ENCODE data around the gene TXNRD2.

Gene TXNRD2

DNA sequence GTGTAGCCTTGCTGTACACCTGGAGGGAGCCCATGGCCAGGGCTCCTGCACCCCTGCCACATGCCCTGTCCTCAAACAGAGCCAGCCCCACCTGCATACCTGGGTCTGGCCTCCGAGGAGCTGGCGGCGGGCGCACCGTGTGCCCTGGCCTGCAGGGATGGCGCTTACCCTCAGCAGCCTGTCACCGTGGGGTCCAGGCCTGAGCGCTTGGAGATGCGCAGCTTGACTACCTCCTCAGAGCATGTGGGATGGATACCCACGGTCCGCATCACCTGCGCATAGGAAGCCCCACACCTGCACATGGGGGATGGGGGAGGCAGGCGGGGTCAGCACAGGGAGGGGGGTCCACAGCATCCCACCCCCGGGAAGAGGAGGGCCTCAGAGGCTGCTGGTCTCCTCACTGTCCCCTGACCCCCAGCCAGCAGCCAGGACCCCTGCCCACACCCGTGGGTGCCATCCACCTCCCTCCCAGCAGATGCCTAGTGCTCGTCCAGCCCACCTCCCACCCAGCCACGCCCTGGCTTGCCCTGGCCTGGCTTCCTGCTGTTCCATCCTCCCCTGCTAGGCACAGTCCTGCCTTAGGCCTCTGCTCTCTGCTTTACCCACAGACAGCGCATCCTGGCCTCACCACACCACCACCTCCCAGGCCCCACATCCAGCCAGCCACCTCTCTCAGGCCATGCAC, 64.5 kb downstream of the TXNRD2 start:
- DNase-seq (ENCODE audit: low spot score), result no peak
- Mint-ChIP-seq H3K27me3 (ENCODE audit: low read depth) (no peaks in the 10 kb centered on the region), H3K27ac (no peak overlapping the region), H3K9me3 (no peaks in the 10 kb centered on the region), H3K36me3 (ENCODE audit: low read depth) (no peaks in the 10 kb centered on the region), H3K4me1 (ENCODE audit: low read depth) (peaks cover 3% of the 10 kb centered on the region), H3K4me3 (no peak overlapping the region)

DNA sequence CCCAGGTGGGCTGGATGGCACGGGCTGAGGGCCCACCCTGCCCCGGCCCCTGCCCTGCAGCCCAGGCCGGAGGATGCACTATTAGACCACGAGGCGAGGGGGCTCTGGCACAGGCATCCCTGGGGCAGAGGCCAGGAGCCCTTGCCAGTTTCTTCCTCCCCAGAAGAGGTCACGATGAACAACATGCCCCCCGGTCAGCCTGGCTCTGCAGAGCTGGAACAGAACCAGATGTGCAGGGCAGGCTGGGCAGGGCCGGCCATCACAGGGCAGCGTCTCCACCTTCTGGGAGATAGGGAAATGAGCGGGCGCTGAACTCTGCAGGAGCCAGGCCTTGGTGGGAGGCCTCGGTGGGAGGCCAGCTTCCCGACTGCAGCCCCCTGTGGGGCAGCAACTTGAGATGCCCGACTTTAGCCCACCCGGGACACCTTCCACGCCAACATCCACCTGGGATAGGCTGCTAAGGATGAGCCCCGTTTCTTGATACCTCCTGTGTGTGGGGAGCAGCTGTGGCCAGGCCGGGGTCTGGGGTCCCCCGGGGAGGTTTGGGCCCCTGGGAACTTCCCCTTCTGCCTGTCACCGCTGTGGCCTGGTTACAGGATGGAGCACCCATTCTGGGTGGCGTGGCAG, 65.2 kb downstream of the TXNRD2 start:
- Mint-ChIP-seq H3K27me3 (ENCODE audit: low read depth) (no peaks in the 10 kb centered on the region), H3K4me3 (no peak overlapping the region), H3K27ac (no peak overlapping the region), H3K9me3 (no peaks in the 10 kb centered on the region), H3K4me1 (ENCODE audit: low read depth) (peaks cover 3% of the 10 kb centered on the region), H3K36me3 (ENCODE audit: low read depth) (no peaks in the 10 kb centered on the region)
- no peak for DNase-seq (ENCODE audit: low spot score)

DNA sequence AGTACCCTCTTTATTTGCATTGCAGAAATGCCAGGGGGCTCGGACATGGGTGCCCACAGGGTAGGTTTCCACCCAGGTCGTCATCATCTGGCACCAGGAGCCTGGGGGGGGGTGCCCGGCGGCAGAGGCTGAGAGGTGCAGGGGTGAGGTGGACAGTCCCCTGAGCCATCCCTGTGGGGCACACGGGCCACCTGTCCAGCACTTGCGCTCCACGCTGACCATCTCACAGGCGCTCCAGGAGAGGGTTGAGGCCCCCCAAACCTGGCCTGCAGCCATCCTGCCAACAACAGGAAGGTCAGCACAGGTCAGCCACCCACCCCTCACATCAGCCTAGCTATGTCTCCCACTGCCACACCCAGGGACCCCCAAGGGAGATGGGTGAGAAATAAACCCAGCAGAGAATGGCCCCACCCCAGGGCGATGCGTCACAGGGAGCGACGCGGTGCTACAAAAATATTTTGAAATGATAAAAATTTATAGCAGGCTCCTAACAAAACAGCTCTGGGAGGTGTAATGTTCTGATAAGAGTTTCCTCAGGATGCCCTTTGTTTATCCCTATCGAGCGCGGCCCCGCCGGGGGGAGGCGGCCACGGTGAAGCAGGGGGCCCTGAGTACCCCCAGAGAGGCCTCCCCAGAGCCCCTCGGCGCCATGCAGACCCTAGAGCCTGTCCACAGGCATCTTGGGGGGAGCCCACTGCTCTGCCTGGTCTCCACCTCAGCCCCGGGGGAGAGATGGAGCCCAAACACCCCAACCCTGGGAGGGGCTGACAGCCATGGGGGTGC, 65.9 kb downstream of the TXNRD2 start:
- DNase-seq (ENCODE audit: low spot score), result no peak
- Mint-ChIP-seq H3K36me3 (ENCODE audit: low read depth) (no peaks in the 10 kb centered on the region), H3K4me3 (no peak overlapping the region), H3K9me3 (no peaks in the 10 kb centered on the region), H3K27me3 (ENCODE audit: low read depth) (no peaks in the 10 kb centered on the region), H3K27ac (no peak overlapping the region), H3K4me1 (ENCODE audit: low read depth) (peaks cover 3% of the 10 kb centered on the region)

DNA sequence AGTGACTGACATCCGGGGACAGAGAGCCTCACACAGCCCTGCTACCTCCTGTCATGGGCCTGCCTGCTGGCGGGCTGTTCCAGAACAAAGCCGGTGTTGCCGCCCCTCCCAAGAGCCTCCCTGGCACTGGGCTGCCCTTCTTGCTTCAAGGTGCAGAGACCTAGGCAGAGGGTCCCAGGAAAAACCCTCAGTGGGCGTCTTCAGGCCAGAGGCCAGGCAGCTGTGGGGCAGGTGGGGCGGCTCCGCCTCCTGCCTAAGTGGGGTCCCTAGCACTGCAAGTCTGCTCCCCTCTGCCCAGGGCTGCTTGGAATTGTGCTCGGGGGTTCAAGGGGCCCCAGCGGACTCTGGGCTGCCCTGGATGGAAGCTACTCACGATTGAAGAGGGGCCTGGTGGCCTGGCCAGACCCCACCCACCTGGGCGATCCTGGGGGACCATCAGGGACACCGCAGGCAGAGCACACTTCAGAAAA, 66.5 kb downstream of the TXNRD2 start:
- peaks cover 3% of the 10 kb centered on the region for H3K4me1 Mint-ChIP-seq (ENCODE audit: low read depth)
- no peaks in the 10 kb centered on the region for H3K9me3 Mint-ChIP-seq
- no peak overlapping the region for H3K4me3 Mint-ChIP-seq
- no peak overlapping the region for H3K27ac Mint-ChIP-seq
- DNase-seq (ENCODE audit: low spot score), result no peak
- no peaks in the 10 kb centered on the region for H3K36me3 Mint-ChIP-seq (ENCODE audit: low read depth)
- H3K27me3 Mint-ChIP-seq (ENCODE audit: low read depth), result no peaks in the 10 kb centered on the region

DNA sequence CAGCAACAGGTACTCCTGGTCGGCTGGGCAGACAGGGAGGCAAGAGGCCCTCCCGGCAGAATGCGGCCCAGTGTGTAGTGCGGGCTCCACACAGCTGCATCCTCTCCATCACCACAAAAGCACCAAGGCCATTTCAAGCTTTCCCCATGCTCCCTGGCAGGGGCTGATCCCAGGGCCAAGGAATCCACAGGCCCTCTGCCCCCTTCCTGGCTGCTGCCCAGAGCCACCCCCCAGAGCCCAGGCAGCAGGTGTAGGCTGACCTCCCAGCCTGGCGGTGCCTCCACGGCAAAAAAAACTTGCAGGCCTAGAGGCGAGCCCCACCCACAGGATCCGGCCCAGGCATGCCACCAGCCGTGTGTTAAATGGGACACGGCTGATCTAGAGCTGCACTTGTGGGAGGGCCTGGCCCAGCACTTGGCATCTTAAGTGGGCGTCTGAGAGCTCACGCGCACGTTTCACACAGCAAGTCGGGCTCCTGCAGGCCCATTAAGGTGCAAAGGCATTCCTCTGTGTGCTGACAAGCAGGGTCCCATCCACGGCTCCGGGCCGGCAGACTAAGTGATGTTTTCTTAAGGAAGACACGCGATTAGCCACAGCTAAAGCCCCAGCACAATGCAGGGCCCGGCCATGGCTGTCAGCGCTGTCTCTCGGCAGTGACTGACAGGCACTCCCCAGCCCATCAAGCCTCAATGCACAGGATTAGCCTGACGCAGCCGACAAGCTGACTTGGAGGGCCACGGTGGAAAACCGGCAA, 67.1 kb downstream of the TXNRD2 start:
- Mint-ChIP-seq H3K9me3 (no peaks in the 10 kb centered on the region), H3K27ac (no peak overlapping the region), H3K4me3 (no peak overlapping the region), H3K27me3 (ENCODE audit: low read depth) (no peaks in the 10 kb centered on the region), H3K36me3 (ENCODE audit: low read depth) (no peaks in the 10 kb centered on the region), H3K4me1 (ENCODE audit: low read depth) (peaks cover 3% of the 10 kb centered on the region)
- DNase-seq (ENCODE audit: low spot score), result no peak

DNA sequence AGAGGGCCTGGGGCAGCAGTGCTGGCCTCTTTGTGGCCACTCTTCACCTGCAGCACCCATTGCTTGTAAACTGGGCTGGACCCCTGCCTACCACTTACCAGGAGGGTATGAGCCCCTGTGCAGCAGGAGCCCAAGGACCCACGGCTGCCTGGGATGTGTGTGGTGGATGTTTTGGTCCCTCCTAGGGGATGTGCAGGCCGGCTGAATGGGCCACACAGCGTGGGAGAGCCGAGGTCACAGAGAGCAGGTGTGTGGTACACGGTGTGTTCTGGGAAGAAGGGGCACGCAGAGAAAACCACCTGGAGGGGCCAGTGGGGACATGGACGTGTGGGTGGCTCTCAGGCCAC, 67.7 kb downstream of the TXNRD2 start:
- no peaks in the 10 kb centered on the region for H3K9me3 Mint-ChIP-seq
- no peak for DNase-seq (ENCODE audit: low spot score)
- H3K4me3 Mint-ChIP-seq, result no peak overlapping the region
- H3K27ac Mint-ChIP-seq, result no peak overlapping the region
- H3K36me3 Mint-ChIP-seq (ENCODE audit: low read depth), result no peaks in the 10 kb centered on the region
- H3K4me1 Mint-ChIP-seq (ENCODE audit: low read depth), result peaks cover 3% of the 10 kb centered on the region
- H3K27me3 Mint-ChIP-seq (ENCODE audit: low read depth), result no peaks in the 10 kb centered on the region

DNA sequence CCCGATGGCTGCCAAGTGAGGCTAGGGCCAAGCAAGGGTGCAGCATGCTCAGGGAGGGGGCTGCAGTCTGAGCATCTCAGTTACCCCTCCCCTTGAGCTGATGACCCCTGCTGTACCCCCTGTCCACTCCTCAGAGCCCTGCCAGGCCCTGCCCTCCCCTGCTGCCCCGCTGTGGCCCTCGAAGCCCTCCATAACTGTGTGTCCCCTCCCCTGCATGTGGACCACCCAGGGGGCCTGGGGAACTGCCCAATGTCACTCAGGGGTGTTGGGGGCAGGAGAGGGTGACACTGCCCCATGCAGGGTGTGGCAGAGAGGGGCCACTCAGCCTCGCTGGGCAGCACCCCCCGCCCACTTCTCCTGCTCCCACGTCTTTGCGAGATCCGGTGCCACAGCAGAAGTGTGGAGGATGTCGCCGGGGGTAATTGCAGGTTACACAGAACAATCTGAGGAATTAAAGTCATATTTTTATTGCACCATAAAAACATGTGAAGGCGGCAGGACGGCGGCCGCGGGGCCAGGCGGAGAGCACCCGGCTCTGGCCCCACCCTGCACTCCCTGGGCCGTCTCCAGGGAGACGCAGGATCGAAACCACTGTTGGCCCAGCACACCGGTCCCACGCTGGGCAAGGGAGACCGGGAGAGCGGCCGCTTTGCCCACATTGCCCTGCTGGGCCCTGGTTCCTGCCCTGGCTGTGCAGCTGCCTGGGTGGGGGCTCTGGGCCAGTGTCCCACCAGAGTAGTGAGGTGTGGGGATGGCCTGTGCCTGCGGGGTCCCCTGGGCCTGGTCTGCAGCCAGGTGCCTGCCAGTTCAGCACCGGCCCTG, 68.3 kb downstream of the TXNRD2 start:
- no peak for DNase-seq (ENCODE audit: low spot score)
- no peaks in the 10 kb centered on the region for H3K9me3 Mint-ChIP-seq
- H3K27ac Mint-ChIP-seq, result no peak overlapping the region
- H3K27me3 Mint-ChIP-seq (ENCODE audit: low read depth), result no peaks in the 10 kb centered on the region
- H3K4me1 Mint-ChIP-seq (ENCODE audit: low read depth), result peaks cover 3% of the 10 kb centered on the region
- no peaks in the 10 kb centered on the region for H3K36me3 Mint-ChIP-seq (ENCODE audit: low read depth)
- no peak overlapping the region for H3K4me3 Mint-ChIP-seq

DNA sequence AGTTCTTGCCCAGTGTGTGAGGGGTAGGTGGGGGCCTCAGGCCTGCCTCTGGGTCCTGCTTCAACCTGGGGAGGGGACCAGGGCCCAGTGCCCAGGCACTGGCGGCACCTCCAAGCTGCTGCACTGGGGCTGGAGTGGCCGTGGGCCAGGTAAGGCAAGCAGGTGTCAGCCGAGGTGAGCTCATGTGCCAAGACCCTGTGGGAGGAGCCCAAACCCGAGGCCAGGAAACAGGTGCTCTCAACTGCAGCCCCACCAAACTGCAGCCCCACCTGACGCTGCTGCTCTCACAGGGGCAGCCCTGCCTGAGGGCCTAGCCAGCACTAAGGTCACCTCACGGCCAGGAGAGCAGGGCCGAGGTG, 68.9 kb downstream of the TXNRD2 start:
- H3K27ac Mint-ChIP-seq, result no peak overlapping the region
- peaks cover 3% of the 10 kb centered on the region for H3K4me1 Mint-ChIP-seq (ENCODE audit: low read depth)
- H3K36me3 Mint-ChIP-seq (ENCODE audit: low read depth), result no peaks in the 10 kb centered on the region
- H3K27me3 Mint-ChIP-seq (ENCODE audit: low read depth), result no peaks in the 10 kb centered on the region
- H3K4me3 Mint-ChIP-seq, result no peak overlapping the region
- no peaks in the 10 kb centered on the region for H3K9me3 Mint-ChIP-seq
- DNase-seq (ENCODE audit: low spot score), result no peak

DNA sequence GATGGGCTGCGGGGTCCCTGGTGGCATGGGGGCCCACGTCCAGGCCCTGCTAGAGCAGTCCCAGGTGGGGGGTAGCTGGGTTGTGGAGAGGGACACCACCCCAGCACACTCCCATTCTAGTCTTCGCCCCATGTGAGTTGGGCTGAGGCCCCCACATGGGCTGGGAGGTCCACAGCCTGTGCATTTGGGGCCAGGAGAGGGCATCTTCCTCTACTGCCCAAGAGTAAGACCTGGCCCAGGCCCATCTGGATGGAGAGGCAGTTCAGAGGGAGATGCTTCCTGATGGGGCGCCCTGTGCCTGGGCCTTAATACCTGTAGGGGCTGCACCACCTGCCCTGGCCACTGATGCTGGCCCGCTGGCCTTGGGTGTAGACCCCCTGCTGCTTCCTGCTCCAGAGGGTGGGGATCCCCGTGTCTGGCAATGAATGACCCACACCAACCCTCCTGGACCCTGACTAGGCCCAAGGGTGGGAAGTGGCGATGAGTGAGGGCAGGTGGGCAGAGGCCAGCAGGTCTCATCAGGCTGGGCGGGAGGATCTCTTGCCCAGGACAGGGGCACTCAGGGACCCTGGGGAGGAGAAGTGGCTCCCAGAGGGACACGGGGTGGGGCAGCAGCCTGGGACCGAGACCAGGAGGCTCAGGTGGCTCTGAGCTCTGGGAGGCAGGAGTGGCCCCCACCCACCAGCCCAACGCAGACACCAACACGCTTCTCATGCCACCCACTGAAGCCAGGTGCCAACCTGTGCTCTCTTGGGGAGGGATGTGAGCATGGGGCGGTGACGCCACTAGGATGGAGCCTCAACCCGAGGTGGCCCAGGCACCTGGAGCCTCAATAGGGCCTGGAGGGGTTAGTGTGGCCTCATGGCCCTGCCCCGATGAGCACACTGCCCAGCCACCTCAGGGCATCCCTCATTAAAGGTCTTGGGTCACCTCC, 69.5 kb downstream of the TXNRD2 start:
- no peak for DNase-seq (ENCODE audit: low spot score)
- no peak overlapping the region for H3K27ac Mint-ChIP-seq
- H3K9me3 Mint-ChIP-seq, result no peaks in the 10 kb centered on the region

DNA sequence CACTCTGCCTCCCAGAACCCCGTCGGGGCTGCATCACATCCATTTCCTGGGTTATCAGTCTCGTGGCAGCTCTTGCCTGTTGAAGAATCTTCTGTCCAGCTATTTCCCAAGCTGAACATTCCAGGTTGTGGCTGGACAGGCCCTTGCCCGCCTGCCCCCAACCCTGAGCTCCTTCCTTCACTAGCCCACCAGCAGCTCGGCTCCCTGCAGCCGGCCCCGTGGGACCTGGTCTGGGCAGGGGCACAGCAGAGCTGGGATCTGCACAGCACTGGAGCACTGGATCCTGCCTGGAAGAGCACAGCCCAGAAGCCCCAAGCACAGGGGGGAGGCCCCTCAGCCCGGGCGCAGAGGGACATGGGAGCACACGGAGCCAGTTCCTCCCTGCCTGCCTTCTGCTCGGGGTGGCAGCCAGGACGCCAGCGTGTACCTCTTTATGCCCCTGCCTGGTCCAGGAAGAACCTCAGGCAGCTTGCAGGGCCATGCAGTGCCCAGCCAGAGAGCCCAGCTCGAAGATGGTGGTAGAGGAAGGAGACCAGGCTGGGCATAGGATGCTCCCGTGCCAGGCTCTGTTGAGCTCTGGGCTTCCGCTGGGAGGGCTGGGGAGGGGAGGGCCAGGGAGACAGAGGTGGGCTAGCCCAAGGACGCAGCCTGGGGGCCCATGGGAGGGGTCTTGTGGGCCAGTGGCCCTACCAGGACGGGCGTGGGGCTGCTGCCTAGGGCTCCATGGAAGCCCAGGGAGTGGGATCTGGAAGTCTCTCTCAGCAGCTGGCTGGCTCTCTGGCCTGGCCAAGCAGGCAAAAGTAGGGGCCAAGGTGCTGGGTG, 70.4 kb downstream of the TXNRD2 start:
- Mint-ChIP-seq H3K36me3 (ENCODE audit: low read depth) (no peaks in the 10 kb centered on the region), H3K27ac (no peak overlapping the region), H3K4me3 (no peak overlapping the region), H3K27me3 (ENCODE audit: low read depth) (no peaks in the 10 kb centered on the region), H3K4me1 (ENCODE audit: low read depth) (peaks cover 3% of the 10 kb centered on the region), H3K9me3 (no peaks in the 10 kb centered on the region)
- DNase-seq (ENCODE audit: low spot score), result no peak

More for the DNA sequence above, 69.5 kb downstream of the TXNRD2 start:
- no peaks in the 10 kb centered on the region for H3K36me3 Mint-ChIP-seq (ENCODE audit: low read depth)
- H3K4me3 Mint-ChIP-seq, result no peak overlapping the region
- H3K4me1 Mint-ChIP-seq (ENCODE audit: low read depth), result peaks cover 3% of the 10 kb centered on the region
- H3K27me3 Mint-ChIP-seq (ENCODE audit: low read depth), result no peaks in the 10 kb centered on the region

DNA sequence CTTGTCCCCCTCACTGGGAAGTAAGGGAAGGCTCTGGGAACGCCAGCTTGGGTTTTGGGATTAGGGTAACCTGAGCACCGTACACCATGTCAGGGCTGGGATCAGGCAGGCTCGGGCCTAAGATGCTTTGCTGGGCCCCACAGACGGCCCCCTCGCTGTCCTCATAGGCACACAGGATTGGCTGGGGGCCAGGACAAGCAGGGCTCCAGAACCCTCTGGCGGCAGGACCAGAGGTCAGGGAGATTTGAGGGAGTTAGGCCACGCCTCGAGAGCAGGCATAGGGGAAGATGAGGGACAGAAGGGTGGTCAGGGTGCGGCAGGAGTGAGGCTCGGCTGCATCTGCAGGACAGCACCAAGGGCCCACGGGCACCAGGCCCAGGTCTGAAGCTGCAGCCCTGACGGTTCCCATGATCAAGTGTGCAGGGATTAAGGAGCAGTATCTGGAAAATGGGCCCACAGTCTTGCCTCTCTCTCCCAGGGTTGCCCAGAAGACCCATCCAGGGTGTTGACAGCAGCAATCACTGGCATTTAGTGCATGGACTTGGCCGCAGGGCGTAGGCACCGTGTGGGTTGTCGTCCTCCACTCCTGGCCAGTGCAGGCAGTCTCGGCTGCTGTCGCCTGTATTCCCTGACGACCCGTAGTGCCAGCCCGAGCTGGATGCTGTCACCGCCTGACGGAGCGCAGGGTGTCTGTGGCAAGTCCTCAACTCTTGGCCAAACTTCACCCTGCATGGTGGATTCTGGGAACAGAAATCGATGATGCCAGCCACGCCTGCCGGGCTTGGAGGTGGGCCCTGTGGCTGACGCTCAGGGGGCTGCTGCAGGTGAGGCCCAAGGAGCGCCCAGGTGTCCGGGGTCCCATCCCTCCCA, 71.2 kb downstream of the TXNRD2 start:
- no peaks in the 10 kb centered on the region for H3K27me3 Mint-ChIP-seq (ENCODE audit: low read depth)
- DNase-seq (ENCODE audit: low spot score), result no peak
- no peak overlapping the region for H3K4me3 Mint-ChIP-seq
- no peaks in the 10 kb centered on the region for H3K36me3 Mint-ChIP-seq (ENCODE audit: low read depth)
- peaks cover 3% of the 10 kb centered on the region for H3K4me1 Mint-ChIP-seq (ENCODE audit: low read depth)
- H3K9me3 Mint-ChIP-seq, result no peaks in the 10 kb centered on the region
- H3K27ac Mint-ChIP-seq, result no peak overlapping the region
